MCF 10A (cell line): ENCODE results near the gene NFIL3. TPM values are rescaled to one million over a fixed set of nuclear protein-coding genes. Genes with fewer than 3 reads are reported as not detected.

Experiments
- BruUV-seq: library from RNA; stranded (reverse); fragments of 400-500 nt; replicated peaks from 2 replicates; lab custom pipeline; 2021; lab: Mats Ljungman, UMichigan
- CTCF ChIA-PET: fragments of 300-600 bp; sonication (Branson Sonifier 250); formaldehyde crosslinking; extraction: SDS; loops from one replicate; lab custom pipeline; 2021; ENCODE audit warnings: antibody characterized with exemption, inconsistent platforms; lab: Yijun Ruan, JAX
- POLR2A ChIA-PET: fragments of 300-600, 350-650 bp; sonication (Branson Sonifier 250); formaldehyde crosslinking; extraction: SDS; loops from one replicate; lab custom pipeline; 2020; ENCODE audit warnings: antibody characterized with exemption, inconsistent platforms; lab: Yijun Ruan, JAX
- DNase-seq: peaks from one replicate; pipeline ENCODE4 v3.0.0-alpha.2; 2018; ENCODE audit not compliant: unreplicated experiment
- H3K27ac Mint-ChIP-seq: one replicate; pipeline ENCODE4 v1.8.0; 2022; ENCODE audit warnings: mild to moderate bottlenecking, low read depth, mixed read lengths; ENCODE audit not compliant: unreplicated experiment
- H3K27me3 Mint-ChIP-seq: one replicate; pipeline ENCODE4 v1.8.0; 2022; ENCODE audit warnings: mixed read lengths; ENCODE audit not compliant: insufficient read depth, unreplicated experiment
- H3K36me3 Mint-ChIP-seq: one replicate; pipeline ENCODE4 v1.8.0; 2022; ENCODE audit warnings: mild to moderate bottlenecking, moderate library complexity, mixed read lengths; ENCODE audit not compliant: insufficient read depth, unreplicated experiment
- H3K4me1 Mint-ChIP-seq: one replicate; pipeline ENCODE4 v1.8.0; 2022; ENCODE audit warnings: mixed read lengths; ENCODE audit not compliant: insufficient read depth, unreplicated experiment
- H3K4me3 Mint-ChIP-seq: one replicate; pipeline ENCODE4 v1.8.0; 2022; ENCODE audit warnings: mild to moderate bottlenecking, moderate library complexity, mixed read lengths; ENCODE audit not compliant: unreplicated experiment
- H3K9me3 Mint-ChIP-seq: one replicate; pipeline ENCODE4 v1.8.0; 2022; ENCODE audit warnings: mixed read lengths; ENCODE audit not compliant: unreplicated experiment
- CTCF ChIP-seq: fragments of 200-600 bp; IDR thresholded peaks from one replicate; pipeline ENCODE4 v1.8.0; 2022; ENCODE audit warnings: antibody characterized with exemption, mild to moderate bottlenecking; ENCODE audit not compliant: unreplicated experiment
- intact Hi-C: fragments of 100-400 bp; cut with micrococcal nuclease; formaldehyde crosslinking; loops from 2 replicates; pipeline ENCODE4 v1.14.1; 2022
- total RNA-seq: library from RNA; stranded (reverse); gene quantifications from 2 replicates; pipeline ENCODE4 v1.2.3, GENCODE V29; 2022

The NFIL3 gene
- total RNA-seq, 1 experiment from 2014 or later, result 76.8 TPM

GRCh38 chr9:91364702-91365101 lies 58.9 kb downstream of the NFIL3 start:
- no TSS peak for BruUV-seq
- POLR2A ChIA-PET, result interaction anchor here (0.6 to 8.3 kb wide), 2 partner anchors 56 to 677 kb away, joined by 3 to 124 read pairs; partner anchors contain the start of gene NFIL3

GRCh38 chr9:91364005-91364404 lies 59.6 kb downstream of the NFIL3 start:
- ChIA-PET POLR2A (interaction anchor here (0.6 to 8.3 kb wide), 2 partner anchors 57 to 676 kb away, joined by 3 to 124 read pairs; partner anchors contain the start of gene NFIL3), CTCF (interaction anchor here (1.2 kb wide), 1 partner anchor 449 kb away, joined by 4 read pairs; no protein-coding TSS in a partner anchor)

More at GRCh38 chr9:91364702-91365101, 58.9 kb downstream of the NFIL3 start:
- no peak for DNase-seq
- Mint-ChIP-seq H3K27ac (no peak overlapping the region), H3K36me3 (peaks cover 6% of the 10 kb centered on the region), H3K4me1 (peaks cover 11% of the 10 kb centered on the region), H3K27me3 (no peaks in the 10 kb centered on the region), H3K9me3 (no peaks in the 10 kb centered on the region), H3K4me3 (no peak overlapping the region)
- CTCF ChIA-PET, result interaction anchor here (1.2 kb wide), 1 partner anchor 450 kb away, joined by 4 read pairs; no protein-coding TSS in a partner anchor
- intact Hi-C loops, result no loop called here
- TF ChIP-seq CTCF, result no peak

GRCh38 chr9:91362051-91362611 lies 61.5 kb downstream of the NFIL3 start:
- Mint-ChIP-seq H3K4me3 (peak overlapping the region; percentile 93), H3K36me3 (peaks cover 21% of the 10 kb centered on the region), H3K27me3 (no peaks in the 10 kb centered on the region), H3K27ac (peak overlapping the region; percentile 98), H3K4me1 (peaks cover 34% of the 10 kb centered on the region), H3K9me3 (no peaks in the 10 kb centered on the region)
- BruUV-seq, result TSS peak; percentile 36
- intact Hi-C loops, result no loop called here
- no peak for DNase-seq
- no peak for TF ChIP-seq CTCF
- ChIA-PET POLR2A (interaction anchor here (0.8 to 8.3 kb wide), 14 partner anchors 19 to 375 kb away, joined by 3 to 124 read pairs (median 4); partner anchors contain the start of gene NFIL3), CTCF (interaction anchor here (0.5 to 1.2 kb wide), 5 partner anchors 62 to 452 kb away, joined by 3 to 4 read pairs (median 4); no protein-coding TSS in a partner anchor)

More at GRCh38 chr9:91364005-91364404, 59.6 kb downstream of the NFIL3 start:
- Mint-ChIP-seq H3K4me3 (no peak overlapping the region), H3K9me3 (no peaks in the 10 kb centered on the region), H3K4me1 (peaks cover 18% of the 10 kb centered on the region), H3K27me3 (no peaks in the 10 kb centered on the region), H3K27ac (no peak overlapping the region), H3K36me3 (peaks cover 13% of the 10 kb centered on the region)
- no peak for DNase-seq
- intact Hi-C loops, result no loop called here
- BruUV-seq, result no TSS peak
- no peak for TF ChIP-seq CTCF
